Adrenal gland (tissue), 5 donors: ENCODE data around the gene NUPR1.

Experiments used
- CTCF ChIP-seq, 6 experiments: fragments of 450-650 bp in 4 of 6; fragments of 200-600 bp in 2 of 6; sonication (generic) in 1 of 6; IDR thresholded peaks; 1 replicate in 5 of 6; 2 replicates in 1 of 6; pipeline versions ENCODE4 v1.5.1 to v1.8.0; 2016 to 2021; ENCODE audit warnings: antibody characterized with exemption in 6 of 6, mild to moderate bottlenecking in 2 of 6, moderate library complexity in 1 of 6
- POLR2A ChIP-seq, 2 donors: fragments of 450-650 bp; IDR thresholded peaks; one replicate each; pipeline ENCODE4 v1.6.1; 2017; ENCODE audit warnings: antibody characterized with exemption in 2 of 2, mild to moderate bottlenecking in 2 of 2, moderate library complexity in 1 of 2
- donor health status: DM: no; HTN: no; CAD: no.

GRCh38 chr16:28496844-28497243, 41.9 kb downstream of the NUPR1 start:
- TF ChIP-seq CTCF (IDR thresholded peaks at IDR 0.05) (no peak), POLR2A (IDR thresholded peaks at IDR 0.05) (no peak)
